Epithelial cell of prostate (primary cell): ENCODE data around the gene RNF212.

Experiments
- DNase-seq: peaks from one replicate; pipeline ENCODE4 v3.0.0-alpha.2; 2011; ENCODE audit warnings: low read depth, low spot score
- H3K27ac ChIP-seq: fragments of 450-650 bp; 2 replicates; pipeline ENCODE4 v1.5.1; 2017; ENCODE audit warnings: mild to moderate bottlenecking

RNF212 gene

GRCh38 chr4:1024882-1025545 lies 88.3 kb downstream of the RNF212 start:
- no peak for DNase-seq
- H3K27ac ChIP-seq, result no peak overlapping the region

GRCh38 chr4:1023895-1024740 lies 89.2 kb downstream of the RNF212 start:
- no peak for DNase-seq
- no peak overlapping the region for H3K27ac ChIP-seq

GRCh38 chr4:1023075-1023640 lies 90.2 kb downstream of the RNF212 start:
- H3K27ac ChIP-seq, result no peak overlapping the region
- DNase-seq, result no peak

GRCh38 chr4:1022739-1023066 lies 90.7 kb downstream of the RNF212 start:
- H3K27ac ChIP-seq, result no peak overlapping the region
- DNase-seq, result no peak

- no peak for DNase-seq
- no peak overlapping the region for H3K27ac ChIP-seq
These were observed 91.2 kb downstream of the RNF212 start for GRCh38 chr4:1022051-1022738.
